GM08714 (cell line): ENCODE results near the gene PTPN14.
"Not testable (repeated sequence)": the region's sequence is repeated elsewhere in the genome, so short reads cannot be mapped to it uniquely, and the experiment has no call there.

Source experiments
- H3K4me3 ChIP-seq: fragments of 200-500 bp; sonication (Bioruptor generic); 2 replicates; pipeline ENCODE4 v1.5.1; 2014; ENCODE audit warnings: mild to moderate bottlenecking, low read length, inconsistent platforms
- ZNF274 ChIP-seq: IDR thresholded peaks from 2 replicates; pipeline ENCODE4 v1.6.1; 2012; ENCODE audit warnings: mild to moderate bottlenecking, low read depth, low read length

The PTPN14 gene

GRCh38 chr1:214551436-214552173 lies at the start of gene PTPN14:
Gene PTPN14, minus strand, starts transcription at chr1:214551602. Its CDS starts 86,799 bp downstream, at chr1:214464803.
- peak within 1 kb of the TSS; percentile 60 for H3K4me3 ChIP-seq
- TF ChIP-seq ZNF274: no peak

- TF ChIP-seq ZNF274: no peak
- no peak overlapping the region for H3K4me3 ChIP-seq
Measured at GRCh38 chr1:214593158-214593557, 41.8 kb upstream of the PTPN14 start.

GRCh38 chr1:214591918-214592317 lies 40.5 kb upstream of the PTPN14 start:
- not testable (repeated sequence) for H3K4me3 ChIP-seq

- no peak overlapping the region for H3K4me3 ChIP-seq
- TF ChIP-seq ZNF274: no peak
Measured at GRCh38 chr1:214590696-214591095, 39.3 kb upstream of the PTPN14 start.

- H3K4me3 ChIP-seq: no peak overlapping the region
- TF ChIP-seq ZNF274: no peak
Measured at GRCh38 chr1:214588963-214589597, 37.7 kb upstream of the PTPN14 start.

GRCh38 chr1:214587165-214587564 lies 35.8 kb upstream of the PTPN14 start:
- no peak for TF ChIP-seq ZNF274
- no peak overlapping the region for H3K4me3 ChIP-seq

GRCh38 chr1:214586621-214587020 lies 35.2 kb upstream of the PTPN14 start:
- H3K4me3 ChIP-seq: no peak overlapping the region
- TF ChIP-seq ZNF274: no peak

GRCh38 chr1:214584805-214585766 lies 33.7 kb upstream of the PTPN14 start:
- TF ChIP-seq ZNF274: no peak
- no peak overlapping the region for H3K4me3 ChIP-seq

- TF ChIP-seq ZNF274: no peak
- H3K4me3 ChIP-seq: no peak overlapping the region
Measured at GRCh38 chr1:214583824-214584554, 32.6 kb upstream of the PTPN14 start.

- TF ChIP-seq ZNF274: no peak
- H3K4me3 ChIP-seq: no peak overlapping the region
Measured at GRCh38 chr1:214583113-214583512, 31.7 kb upstream of the PTPN14 start.

- no peak overlapping the region for H3K4me3 ChIP-seq
- TF ChIP-seq ZNF274: no peak
Measured at GRCh38 chr1:214582289-214582891, 31.0 kb upstream of the PTPN14 start.

GRCh38 chr1:214581785-214582184 lies 30.4 kb upstream of the PTPN14 start:
- no peak for TF ChIP-seq ZNF274
- H3K4me3 ChIP-seq: no peak overlapping the region

- no peak overlapping the region for H3K4me3 ChIP-seq
- TF ChIP-seq ZNF274: no peak
Measured at GRCh38 chr1:214579183-214579582, 27.8 kb upstream of the PTPN14 start.

- H3K4me3 ChIP-seq: not testable (repeated sequence)
Measured at GRCh38 chr1:214576120-214576519, 24.7 kb upstream of the PTPN14 start.
